Tibial nerve (tissue), 4 donors: ENCODE data around the gene JMJD1C. TPM values are rescaled to one million over a fixed set of nuclear protein-coding genes. Genes with fewer than 3 reads are reported as not detected.

Experiments
- DNase-seq, 2 donors: peaks; one replicate each; pipeline ENCODE4 v3.0.0-alpha.2; 2019; ENCODE audit warnings: low spot score in 2 of 2
- H3K27ac ChIP-seq, 4 donors: fragments of 200-600 bp; sonication (generic) in 3 of 4; one replicate each; pipeline ENCODE4 v1.5.1; 2017 to 2019; ENCODE audit warnings: mild to moderate bottlenecking in 1 of 4
- H3K27me3 ChIP-seq, 2 donors: fragments of 200-600 bp; sonication (generic) in 1 of 2; one replicate each; pipeline versions ENCODE4 v1.5.1 to v1.6.0; 2017 to 2019
- H3K36me3 ChIP-seq, 3 donors: fragments of 200-600 bp; sonication (generic); one replicate each; pipeline ENCODE4 v1.5.1; 2018 to 2019
- H3K4me1 ChIP-seq, 4 donors: fragments of 200-600 bp; sonication (generic) in 3 of 4; one replicate each; pipeline ENCODE4 v1.5.1; 2017 to 2019
- H3K4me3 ChIP-seq, 4 donors: fragments of 200-600 bp; sonication (generic) in 3 of 4; one replicate each; pipeline ENCODE4 v1.5.1; 2017 to 2019; ENCODE audit warnings: mild to moderate bottlenecking in 1 of 4, moderate library complexity in 1 of 4
- H3K9me3 ChIP-seq, 4 donors: fragments of 200-600 bp; sonication (generic) in 3 of 4; one replicate each; pipeline ENCODE4 v1.5.1; 2017 to 2019
- EP300 ChIP-seq, 2 donors: sonication (generic); formaldehyde crosslinking; IDR thresholded peaks; one replicate each; pipeline ENCODE4 v1.6.1; 2017; ENCODE audit warnings: antibody characterized with exemption in 2 of 2, mild to moderate bottlenecking in 1 of 2
- POLR2A ChIP-seq, 2 donors: fragments of 450-650 bp; IDR thresholded peaks; one replicate each; pipeline ENCODE4 v1.6.1; 2017; ENCODE audit warnings: antibody characterized with exemption in 2 of 2, mild to moderate bottlenecking in 2 of 2, moderate library complexity in 2 of 2
- WGBS, 2 donors: methylation state at CpG; one replicate each; pipeline ENCODE4 v1.1.5; 2018; 5-methylcytosine and 5-hydroxymethylcytosine counted together
- total RNA-seq, 4 donors: library from RNA; depleted of rRNA; stranded (reverse); fragments of >200 nt; gene quantifications; one replicate each; pipeline ENCODE4 v1.1.0, GENCODE V29; 2016
- TF ChIP-seq, protein P1 (sequence below), 5 experiments: fragments of 200-600 bp in 3 of 5; fragments of 450-650 bp in 2 of 5; sonication (generic) in 3 of 5; IDR thresholded peaks; one replicate each; pipeline ENCODE4 v1.5.1; 2016 to 2019; ENCODE audit warnings: antibody characterized with exemption in 5 of 5, mild to moderate bottlenecking in 3 of 5, moderate library complexity in 2 of 5

JMJD1C gene
- total RNA-seq, 4 donors from 2014 or later, result 100 to 156 (median 131) TPM

DNA sequence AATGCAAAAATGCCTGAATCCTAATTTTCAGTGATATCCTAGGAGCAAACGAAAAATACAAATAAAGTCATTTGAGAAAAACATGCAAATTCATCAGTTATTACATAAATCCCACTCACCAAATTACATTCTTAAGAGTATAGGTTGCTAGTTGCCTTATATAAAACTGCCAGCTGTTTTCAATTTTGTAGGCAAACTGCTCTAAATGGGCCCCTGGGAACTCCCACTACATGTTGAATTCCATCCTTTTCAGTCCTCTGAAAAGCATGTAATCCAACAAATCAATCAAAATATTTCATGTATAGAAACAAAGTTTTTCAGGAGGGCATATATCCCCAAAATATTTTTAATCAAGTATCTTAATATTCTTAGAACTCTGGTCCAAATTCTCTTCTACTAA lies 2.1 kb upstream of the JMJD1C start:
- peaks cover 0 to 46% (median 3%) of the 10 kb centered on the region in 4 donors for H3K4me1 ChIP-seq
- no peak overlapping the region for H3K27ac ChIP-seq
- H3K36me3 ChIP-seq, result no peaks in the 10 kb centered on the region
- WGBS, 2 donors, result 49 to 59% methylated on average over 1 of the region's 1 CpG
- DNase-seq, result no peak
- no peak overlapping the region for H3K4me3 ChIP-seq
- H3K27me3 ChIP-seq, result no peaks in the 10 kb centered on the region
- no peaks in the 10 kb centered on the region for H3K9me3 ChIP-seq
- TF ChIP-seq, protein P1, sequence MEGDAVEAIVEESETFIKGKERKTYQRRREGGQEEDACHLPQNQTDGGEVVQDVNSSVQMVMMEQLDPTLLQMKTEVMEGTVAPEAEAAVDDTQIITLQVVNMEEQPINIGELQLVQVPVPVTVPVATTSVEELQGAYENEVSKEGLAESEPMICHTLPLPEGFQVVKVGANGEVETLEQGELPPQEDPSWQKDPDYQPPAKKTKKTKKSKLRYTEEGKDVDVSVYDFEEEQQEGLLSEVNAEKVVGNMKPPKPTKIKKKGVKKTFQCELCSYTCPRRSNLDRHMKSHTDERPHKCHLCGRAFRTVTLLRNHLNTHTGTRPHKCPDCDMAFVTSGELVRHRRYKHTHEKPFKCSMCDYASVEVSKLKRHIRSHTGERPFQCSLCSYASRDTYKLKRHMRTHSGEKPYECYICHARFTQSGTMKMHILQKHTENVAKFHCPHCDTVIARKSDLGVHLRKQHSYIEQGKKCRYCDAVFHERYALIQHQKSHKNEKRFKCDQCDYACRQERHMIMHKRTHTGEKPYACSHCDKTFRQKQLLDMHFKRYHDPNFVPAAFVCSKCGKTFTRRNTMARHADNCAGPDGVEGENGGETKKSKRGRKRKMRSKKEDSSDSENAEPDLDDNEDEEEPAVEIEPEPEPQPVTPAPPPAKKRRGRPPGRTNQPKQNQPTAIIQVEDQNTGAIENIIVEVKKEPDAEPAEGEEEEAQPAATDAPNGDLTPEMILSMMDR (IDR thresholded peaks at IDR 0.05), result no peak
- no peak for TF ChIP-seq EP300 (IDR thresholded peaks at IDR 0.05)
- TF ChIP-seq POLR2A (IDR thresholded peaks at IDR 0.05), result no peak

DNA sequence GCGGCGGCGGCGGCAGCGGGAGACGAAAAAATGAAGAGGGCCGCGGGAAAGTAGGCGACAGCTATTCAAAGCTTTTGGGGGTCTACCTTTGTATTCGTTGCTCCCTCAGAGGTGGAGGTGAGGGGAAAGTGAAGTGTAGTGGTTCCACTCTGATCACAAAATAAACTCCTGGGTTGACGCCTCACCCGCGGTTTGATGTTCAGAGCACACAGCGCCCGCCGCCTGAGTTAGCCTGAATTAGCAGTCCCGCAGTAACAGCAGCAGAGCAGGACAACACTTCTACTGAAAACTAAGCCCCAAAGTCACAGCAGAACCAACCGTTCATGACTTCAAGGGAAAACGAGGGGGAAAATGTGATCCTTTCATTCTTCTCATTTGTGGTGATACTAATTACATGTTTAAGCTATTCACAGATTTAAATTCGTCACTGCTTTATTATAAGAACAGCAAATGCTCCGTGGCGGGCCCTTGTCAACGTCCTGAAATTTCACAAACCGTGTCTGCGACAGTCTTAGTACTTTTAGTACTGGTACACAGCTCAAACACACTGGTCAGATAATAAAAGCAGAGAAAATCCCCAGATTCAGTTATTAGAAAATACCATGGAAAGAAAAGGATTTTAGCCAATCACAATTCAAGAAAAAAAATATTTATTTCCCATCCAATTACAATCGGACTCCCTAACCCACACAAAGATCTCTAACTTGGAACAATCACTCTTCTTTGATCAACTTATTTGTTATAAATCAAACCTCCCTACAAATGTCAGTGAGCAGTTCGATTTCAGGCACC lies 563 bp upstream of the JMJD1C start:
- no peaks in the 10 kb centered on the region for H3K27me3 ChIP-seq
- TF ChIP-seq, protein P1 (IDR thresholded peaks at IDR 0.05), result no peak
- TF ChIP-seq POLR2A (IDR thresholded peaks at IDR 0.05) (peak in 1 of 2 donors; percentile 41), EP300 (IDR thresholded peaks at IDR 0.05) (peak in 1 of 2 donors; percentile 2)
- H3K4me1 ChIP-seq, result peaks cover 0 to 48% (median 3%) of the 10 kb centered on the region in 4 donors
- peak overlapping the region; percentile 88 to 93 (median 92) for H3K27ac ChIP-seq
- H3K4me3 ChIP-seq, result peak overlapping the region; percentile 65 to 90 (median 78)
- peaks cover 0 to 5% (median 0%) of the 10 kb centered on the region in 4 donors for H3K9me3 ChIP-seq
- H3K36me3 ChIP-seq, result no peaks in the 10 kb centered on the region
- WGBS, 2 donors, result 4% methylated on average over 27 of the region's 27 CpGs
- DNase-seq, result peak; percentile 26 to 56

DNA sequence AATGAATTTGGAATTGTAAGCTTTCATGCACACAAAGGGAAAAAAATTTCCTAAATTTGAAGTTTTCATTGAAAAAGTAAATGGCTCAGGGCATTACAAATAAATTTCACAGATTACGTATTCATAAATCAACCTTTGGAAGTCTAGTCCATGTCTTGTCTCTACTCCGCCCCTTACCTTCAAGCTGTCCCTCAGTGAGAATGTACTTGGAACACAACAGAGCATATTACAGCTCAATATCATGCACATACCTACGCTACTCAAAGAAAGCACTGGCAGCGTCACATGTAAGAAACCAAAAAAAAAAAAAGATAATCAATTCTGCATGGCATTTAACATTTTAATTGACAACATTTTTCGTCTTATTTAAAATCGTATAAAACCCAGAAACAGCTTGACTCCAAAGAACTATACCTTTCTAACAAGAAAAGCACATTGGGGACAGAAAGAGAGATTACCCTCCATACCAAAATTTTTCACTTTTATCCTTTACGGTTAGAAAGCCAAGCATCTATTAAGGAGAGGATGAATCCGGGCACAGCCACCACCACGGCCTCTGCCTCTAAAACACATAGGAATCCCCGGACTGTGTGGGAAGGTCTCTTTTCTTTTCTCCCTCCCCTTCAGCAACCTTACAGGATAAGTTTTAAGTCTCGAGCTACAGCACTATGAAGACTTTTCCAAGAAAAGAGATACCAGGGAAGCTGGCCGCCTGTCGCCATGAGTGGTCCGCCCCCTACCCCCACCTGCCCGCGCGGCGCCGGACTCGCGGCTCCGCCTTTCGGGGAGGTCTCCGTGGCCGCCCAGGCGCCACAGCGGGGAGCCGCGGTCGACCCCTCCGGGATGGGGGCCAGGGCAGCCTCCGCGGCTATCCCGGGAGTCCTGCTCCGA lies 1.1 kb downstream of the JMJD1C start:
- H3K27ac ChIP-seq, result peak overlapping the region; percentile 88 to 93 (median 92)
- no peaks in the 10 kb centered on the region for H3K27me3 ChIP-seq
- peaks cover 0 to 5% (median 0%) of the 10 kb centered on the region in 4 donors for H3K9me3 ChIP-seq
- WGBS, 2 donors, result 9 to 14% methylated on average over 22 to 34 of the region's 35 CpGs
- no peaks in the 10 kb centered on the region for H3K36me3 ChIP-seq
- DNase-seq, result no peak
- peak overlapping the region; percentile 65 to 90 (median 78) for H3K4me3 ChIP-seq
- peak in 1 of 2 donors; percentile 36 for TF ChIP-seq EP300 (IDR thresholded peaks at IDR 0.05)
- TF ChIP-seq POLR2A (IDR thresholded peaks at IDR 0.05), result no peak
- peaks cover 0 to 48% (median 3%) of the 10 kb centered on the region in 4 donors for H3K4me1 ChIP-seq

DNA sequence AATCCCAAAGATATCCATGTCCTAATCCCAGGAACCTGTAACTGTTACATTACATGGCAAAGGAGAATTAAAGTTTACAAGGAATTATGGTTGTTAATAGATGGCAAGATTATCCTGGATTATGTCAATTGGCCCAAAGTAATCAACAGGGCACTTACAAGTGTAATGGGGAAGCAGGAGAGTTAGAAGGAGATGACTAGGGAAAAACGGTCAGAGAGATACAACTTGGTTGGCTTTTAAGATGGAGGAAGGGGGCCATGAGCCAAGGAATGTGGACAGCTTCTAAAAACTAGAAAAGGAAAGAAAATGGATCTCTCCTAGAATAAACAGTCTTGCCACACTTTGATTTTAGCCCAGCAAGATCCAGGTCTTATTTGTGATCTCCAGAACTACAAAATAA lies 3.3 kb downstream of the JMJD1C start:
- no peak overlapping the region for H3K27ac ChIP-seq
- H3K27me3 ChIP-seq, result no peaks in the 10 kb centered on the region
- H3K4me3 ChIP-seq, result no peak overlapping the region
- no peak for DNase-seq
- TF ChIP-seq, protein P1 (IDR thresholded peaks at IDR 0.05), result no peak
- TF ChIP-seq EP300 (IDR thresholded peaks at IDR 0.05), result no peak
- TF ChIP-seq POLR2A (IDR thresholded peaks at IDR 0.05), result no peak
- peaks cover 0 to 5% (median 0%) of the 10 kb centered on the region in 4 donors for H3K9me3 ChIP-seq
- H3K4me1 ChIP-seq, result peaks cover 0 to 53% (median 3%) of the 10 kb centered on the region in 4 donors
- 74 to 86% methylated on average over 1 of the region's 1 CpG for WGBS, 2 donors
- no peaks in the 10 kb centered on the region for H3K36me3 ChIP-seq

DNA sequence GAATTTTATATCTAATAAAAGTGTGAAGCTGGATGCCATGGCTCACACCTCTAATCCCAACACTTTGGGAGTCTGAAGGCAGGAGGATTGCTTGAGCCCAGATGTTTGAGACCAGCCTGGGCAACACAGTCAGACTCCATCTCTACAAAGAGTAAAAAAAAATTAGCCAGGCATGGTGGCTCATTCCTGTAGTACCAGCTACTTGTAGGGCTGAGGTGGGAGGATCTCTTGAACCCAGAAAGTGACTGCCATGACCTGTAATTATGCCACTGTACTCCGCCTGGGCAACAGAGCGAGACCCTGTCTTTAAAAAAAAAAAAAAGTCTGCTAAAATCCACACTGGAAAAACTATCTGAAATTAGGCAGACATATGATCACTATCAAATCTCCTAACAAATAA lies 7.6 kb downstream of the JMJD1C start:
- 93 to 100% methylated on average over 2 of the region's 2 CpGs for WGBS, 2 donors
- H3K9me3 ChIP-seq, result peaks cover 0 to 5% (median 0%) of the 10 kb centered on the region in 4 donors
- H3K4me3 ChIP-seq, result no peak overlapping the region
- no peak overlapping the region for H3K27ac ChIP-seq
- TF ChIP-seq, protein P1 (IDR thresholded peaks at IDR 0.05), result no peak
- TF ChIP-seq EP300 (IDR thresholded peaks at IDR 0.05) (no peak), POLR2A (IDR thresholded peaks at IDR 0.05) (no peak)
- H3K36me3 ChIP-seq, result no peaks in the 10 kb centered on the region
- peaks cover 0 to 54% (median 0%) of the 10 kb centered on the region in 4 donors for H3K4me1 ChIP-seq
- H3K27me3 ChIP-seq, result no peaks in the 10 kb centered on the region
- DNase-seq, result no peak
